C4-2B (cell line): ENCODE measurements around the gene HECTD1.

Experiments used
- CTCF ChIP-seq: fragments of 450-650 bp; conservative IDR thresholded peaks from 2 replicates; pipeline ENCODE4 v1.5.1; 2017; ENCODE audit warnings: mild to moderate bottlenecking
- ZFX ChIP-seq: fragments of 450-650 bp; IDR thresholded peaks from 2 replicates; pipeline ENCODE4 v1.6.1; 2017

GRCh38 chr14:31167032-31167431 lies 40.6 kb downstream of the HECTD1 start:
- TF ChIP-seq CTCF (no peak), ZFX (no peak)
